Transverse colon (tissue), 3 donors: Measurements from ENCODE around the gene APBB3.

Experiments
- CTCF ChIP-seq, 5 experiments: fragments of 200-600 bp in 3 of 5; fragments of 450-650 bp in 2 of 5; sonication (generic) in 3 of 5; IDR thresholded peaks; 1 replicate in 2 of 5; 2 replicates in 3 of 5; pipeline ENCODE4 v1.5.1; 2016 to 2017; ENCODE audit warnings: antibody characterized with exemption in 5 of 5, inconsistent platforms in 3 of 5, mild to moderate bottlenecking in 2 of 5, moderate library complexity in 1 of 5
- EP300 ChIP-seq: sonication (generic); formaldehyde crosslinking; IDR thresholded peaks from one replicate; pipeline ENCODE4 v1.6.1; 2017; ENCODE audit warnings: antibody characterized with exemption, low read depth

- no peak for TF ChIP-seq EP300
- TF ChIP-seq CTCF (IDR thresholded peaks at IDR 0.05): no peak
Observed at GRCh38 chr5:140602147-140602546, 37.7 kb upstream of the APBB3 start.
